GM21360 (cell line): ENCODE data around the gene NR2C2AP.
A peak's percentile ranks its signal among the peaks of the same experiment; 100 is the strongest.

Experiments
- ATAC-seq: cut with Tn5 transposase; IDR thresholded peaks from one replicate; pipeline ENCODE4 v1.9.1; 2021; ENCODE audit warnings: mild to moderate bottlenecking, moderate library complexity; ENCODE audit not compliant: unreplicated experiment

Gene NR2C2AP

DNA sequence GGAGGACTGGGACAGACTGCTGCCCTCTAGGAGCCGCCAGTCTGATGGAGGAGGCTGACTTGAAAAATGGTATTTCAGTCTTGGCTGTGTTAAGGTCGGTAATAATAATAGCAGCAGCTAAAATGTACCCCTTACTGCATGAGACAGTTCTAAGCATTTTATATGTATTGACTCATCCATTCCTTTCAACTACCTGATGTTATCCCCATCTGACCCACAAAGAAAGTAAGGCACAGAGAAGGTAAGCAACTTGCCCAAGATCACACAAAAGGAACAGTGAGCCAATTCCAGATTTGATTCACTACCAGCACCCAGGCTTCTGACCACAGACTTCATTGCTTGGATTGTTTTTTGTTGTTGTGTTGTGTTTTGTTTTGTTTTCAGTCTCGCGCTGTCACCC lies 12.6 kb upstream of the NR2C2AP start:
- ATAC-seq: no peak

DNA sequence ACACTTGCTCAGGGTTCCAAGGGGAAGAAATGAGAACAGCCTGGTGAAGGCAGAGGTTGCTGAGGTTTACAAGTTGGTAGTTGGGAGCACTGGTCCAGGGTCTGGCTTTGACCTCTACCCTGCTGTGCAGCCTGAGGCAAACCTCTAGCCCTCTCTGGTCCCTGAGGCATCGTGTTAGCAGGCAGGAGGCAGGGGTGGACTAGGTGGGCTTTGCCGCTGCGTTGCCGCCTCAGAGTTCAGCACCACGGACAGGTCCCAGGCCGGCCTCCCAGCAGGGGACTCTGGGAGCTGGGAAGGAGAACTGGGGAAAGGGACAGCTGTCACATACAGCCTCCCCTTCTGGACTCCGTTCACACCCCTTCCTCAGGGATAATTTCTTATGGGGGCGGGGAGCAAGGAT lies 11.7 kb upstream of the NR2C2AP start:
- ATAC-seq: no peak

DNA sequence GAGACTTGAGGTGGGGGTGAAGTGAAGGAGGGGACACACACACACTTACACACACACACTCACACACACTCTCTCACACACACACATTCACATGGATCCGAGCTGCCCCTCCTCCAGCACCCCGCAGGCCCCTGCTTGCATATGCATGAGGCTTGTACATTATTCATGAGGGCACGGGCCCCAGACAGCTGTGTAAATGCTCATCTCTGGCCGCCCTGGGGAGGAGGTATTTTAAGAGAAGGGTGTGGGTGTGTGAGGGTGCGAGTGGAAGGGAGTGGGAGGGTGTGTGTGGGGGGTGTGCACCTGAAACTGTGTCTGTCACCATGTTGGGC lies 10.9 kb upstream of the NR2C2AP start:
- no peak for ATAC-seq

DNA sequence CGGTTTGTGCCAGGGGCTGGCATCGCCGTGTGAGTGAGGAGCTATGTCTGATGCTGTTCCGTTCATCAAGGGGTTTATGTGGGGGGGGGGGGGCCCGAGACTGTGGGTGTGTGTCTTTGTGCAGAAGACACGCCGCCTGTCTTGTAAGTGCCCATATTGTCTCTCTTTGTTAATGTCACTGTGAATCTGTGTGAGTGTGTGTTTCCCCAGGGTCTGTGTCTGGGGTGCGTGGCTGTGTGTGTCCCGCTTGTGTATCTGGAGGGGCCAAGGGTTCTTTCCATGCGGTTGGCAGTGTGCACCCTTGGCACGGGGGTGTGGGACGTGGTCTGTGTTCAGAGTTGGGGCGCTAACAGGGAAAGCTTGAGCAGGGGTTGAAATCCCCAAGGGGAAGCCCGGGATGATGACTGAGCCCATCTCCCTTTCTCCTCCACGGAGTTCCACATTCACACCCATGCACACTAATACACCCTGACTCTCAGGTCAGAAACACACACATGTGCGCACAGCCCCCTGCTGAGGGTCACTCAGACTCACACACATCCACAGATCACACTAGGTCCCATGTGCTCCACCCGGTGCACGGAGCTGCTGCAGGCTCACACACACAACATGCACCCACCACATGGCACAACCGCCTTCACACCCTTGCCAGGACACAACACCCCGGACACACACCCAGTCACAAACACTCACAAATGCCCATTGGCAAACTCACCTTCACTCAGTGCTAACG lies 10.4 kb upstream of the NR2C2AP start:
- ATAC-seq: no peak

DNA sequence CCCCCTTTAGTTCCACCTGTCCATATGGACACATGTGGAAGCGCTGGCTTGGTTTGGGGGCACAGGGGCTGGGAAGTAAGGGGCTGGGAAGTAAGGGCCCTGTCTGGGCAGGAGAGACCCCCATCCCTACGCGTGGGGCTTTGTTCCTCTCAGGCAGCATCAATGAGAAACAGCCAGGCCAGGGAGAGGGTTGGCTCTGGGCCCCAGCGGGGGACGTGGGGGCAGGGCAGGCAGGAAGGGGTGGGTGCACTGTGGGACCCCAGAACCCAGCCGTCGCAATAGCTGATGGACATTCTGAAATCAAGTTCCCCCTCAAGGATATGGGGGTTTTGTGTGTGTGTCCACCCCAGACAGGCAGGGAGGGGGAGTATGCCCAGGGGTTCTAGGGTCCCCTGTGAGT lies 9.7 kb upstream of the NR2C2AP start:
- ATAC-seq: no peak

GRCh38 chr19:19211499-19212420 lies 8.5 kb upstream of the NR2C2AP start, which contains the start of gene NCAN:
Gene NCAN (plus strand): TSS chr19:19211958. CDS start chr19:19216954, 4,996 bp downstream.
- ATAC-seq: no peak

GRCh38 chr19:19209372-19209771 lies 6.2 kb upstream of the NR2C2AP start:
- no peak for ATAC-seq

DNA sequence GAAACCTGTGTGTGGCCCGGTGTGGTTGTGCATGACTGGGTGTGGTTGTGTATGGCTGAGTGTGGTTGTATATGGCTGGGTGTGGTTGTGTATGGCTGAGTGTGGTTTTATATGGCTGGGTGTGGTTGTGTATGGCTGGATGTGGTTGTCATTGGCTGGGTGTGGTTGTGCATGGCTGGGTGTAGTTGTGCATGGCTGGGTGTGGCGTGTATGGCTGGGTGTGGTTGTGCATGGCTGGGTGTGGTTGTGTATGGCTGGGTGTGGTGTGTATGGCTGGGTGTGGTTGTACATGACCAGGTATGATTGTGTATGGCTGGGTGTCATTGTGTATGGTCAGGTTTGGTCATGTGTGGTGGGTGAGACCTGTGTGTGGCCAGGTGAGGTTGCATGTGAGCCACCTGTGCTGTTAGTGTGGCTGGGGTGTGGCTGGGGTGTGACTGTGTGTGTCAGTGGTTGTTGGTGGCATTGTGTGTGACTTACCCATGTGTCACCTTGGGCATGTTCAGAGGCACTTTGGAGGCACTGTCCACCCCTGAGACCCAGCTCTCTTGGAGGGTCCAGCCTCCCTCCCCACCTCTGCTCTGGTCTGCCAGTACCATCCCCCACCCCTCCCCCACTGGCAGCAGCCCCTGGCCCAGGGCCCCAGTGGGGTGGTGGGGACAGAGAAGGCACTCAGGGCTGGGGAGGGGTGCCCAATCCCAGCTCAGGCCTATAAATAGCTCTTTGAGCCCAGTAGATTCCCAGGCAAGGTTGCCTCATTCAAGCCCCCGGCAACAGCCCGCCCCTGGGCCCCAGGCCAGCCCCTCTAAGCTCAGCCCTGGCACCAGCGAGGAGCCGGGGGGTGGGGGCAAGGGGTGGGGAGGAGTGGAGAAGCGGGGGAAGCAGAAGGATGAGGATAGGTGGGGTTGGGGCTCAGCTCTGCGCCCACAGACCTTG lies 4.7 kb upstream of the NR2C2AP start:
- no peak for ATAC-seq

GRCh38 chr19:19206938-19207337 lies 3.7 kb upstream of the NR2C2AP start:
- no peak for ATAC-seq

DNA sequence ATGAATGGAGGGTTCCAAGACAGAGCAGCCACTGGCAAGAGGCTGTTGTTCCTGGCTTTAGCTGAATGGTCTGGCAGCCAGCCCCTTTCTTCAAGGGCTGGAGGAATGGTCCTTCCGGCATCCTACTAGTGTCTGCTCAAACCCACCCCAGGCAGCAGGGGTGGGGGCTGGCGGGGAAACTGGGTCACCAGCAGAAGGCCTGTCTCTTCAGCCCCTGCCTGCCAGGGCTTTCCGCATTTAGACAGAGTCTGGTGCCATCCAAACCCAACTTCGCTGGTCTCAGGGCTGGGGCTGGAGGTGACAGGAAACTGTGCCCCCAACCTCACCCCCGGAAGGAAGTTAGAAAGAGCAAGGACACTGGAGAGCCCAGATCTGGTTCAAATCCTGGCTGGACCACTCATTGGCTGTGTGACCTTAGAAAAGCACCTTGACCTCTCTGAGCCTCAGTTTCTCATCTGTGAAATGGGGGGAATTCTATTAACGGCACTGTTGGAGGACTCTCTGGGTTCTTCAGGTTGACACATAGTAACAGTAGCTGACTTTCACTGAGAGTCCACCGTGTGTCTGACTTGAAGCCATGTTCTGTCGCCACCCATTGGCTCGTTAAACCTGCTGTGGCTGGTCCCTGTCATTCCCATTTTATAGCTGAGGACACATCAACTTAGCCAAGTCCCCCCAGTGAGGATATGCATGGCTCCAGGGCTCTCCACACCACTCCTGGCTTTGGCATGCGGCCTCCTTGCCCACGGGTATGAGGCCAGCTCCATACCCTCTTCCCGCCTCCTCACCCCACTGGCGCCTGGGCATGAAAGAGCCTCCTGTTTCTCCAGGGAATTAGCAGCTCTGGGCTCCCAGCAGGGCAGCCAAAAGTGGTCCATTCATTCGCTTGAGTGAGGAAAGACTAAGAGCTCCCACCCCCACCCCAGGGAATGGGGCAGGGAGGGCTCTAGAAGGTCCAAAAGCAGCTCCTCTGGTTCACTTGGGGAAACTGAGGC lies 2.5 kb upstream of the NR2C2AP start:
- ATAC-seq: no peak

DNA sequence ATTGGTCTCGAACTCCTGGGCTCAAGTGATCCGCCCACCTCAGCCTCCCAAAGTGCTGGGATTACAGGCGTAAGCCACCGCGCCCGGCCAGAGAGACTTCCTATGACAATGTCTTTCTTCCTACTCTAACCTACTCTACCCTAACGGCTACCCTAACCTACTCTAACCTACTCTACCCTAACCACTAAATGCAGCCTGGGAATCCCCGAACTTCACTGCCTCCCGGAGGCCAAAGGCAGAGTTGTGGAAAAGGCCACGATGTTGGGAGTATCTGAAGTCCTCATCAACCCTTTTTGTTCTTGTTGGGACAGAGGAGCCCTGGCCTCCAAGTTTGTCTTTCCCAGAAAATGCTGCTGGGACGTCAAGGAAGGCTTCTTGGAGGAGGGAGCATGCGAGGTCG lies 967 bp upstream of the NR2C2AP start:
- no peak for ATAC-seq

DNA sequence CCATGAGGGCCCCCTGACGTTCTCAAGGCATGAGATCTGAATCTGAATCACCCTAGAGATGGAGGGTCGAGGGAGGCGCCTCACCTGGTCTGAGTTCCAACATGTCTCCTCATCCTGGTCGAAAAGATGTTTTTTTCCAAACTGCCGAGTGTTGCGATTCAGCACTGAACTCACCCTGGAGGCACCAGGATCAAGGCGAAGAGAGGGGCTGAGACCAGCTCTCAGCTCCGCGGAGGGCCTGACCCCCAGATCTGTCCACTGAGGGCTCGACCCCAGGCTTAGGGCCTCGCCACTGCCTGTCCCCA lies 555 bp downstream of the NR2C2AP start:
- peak; percentile 12 for ATAC-seq

DNA sequence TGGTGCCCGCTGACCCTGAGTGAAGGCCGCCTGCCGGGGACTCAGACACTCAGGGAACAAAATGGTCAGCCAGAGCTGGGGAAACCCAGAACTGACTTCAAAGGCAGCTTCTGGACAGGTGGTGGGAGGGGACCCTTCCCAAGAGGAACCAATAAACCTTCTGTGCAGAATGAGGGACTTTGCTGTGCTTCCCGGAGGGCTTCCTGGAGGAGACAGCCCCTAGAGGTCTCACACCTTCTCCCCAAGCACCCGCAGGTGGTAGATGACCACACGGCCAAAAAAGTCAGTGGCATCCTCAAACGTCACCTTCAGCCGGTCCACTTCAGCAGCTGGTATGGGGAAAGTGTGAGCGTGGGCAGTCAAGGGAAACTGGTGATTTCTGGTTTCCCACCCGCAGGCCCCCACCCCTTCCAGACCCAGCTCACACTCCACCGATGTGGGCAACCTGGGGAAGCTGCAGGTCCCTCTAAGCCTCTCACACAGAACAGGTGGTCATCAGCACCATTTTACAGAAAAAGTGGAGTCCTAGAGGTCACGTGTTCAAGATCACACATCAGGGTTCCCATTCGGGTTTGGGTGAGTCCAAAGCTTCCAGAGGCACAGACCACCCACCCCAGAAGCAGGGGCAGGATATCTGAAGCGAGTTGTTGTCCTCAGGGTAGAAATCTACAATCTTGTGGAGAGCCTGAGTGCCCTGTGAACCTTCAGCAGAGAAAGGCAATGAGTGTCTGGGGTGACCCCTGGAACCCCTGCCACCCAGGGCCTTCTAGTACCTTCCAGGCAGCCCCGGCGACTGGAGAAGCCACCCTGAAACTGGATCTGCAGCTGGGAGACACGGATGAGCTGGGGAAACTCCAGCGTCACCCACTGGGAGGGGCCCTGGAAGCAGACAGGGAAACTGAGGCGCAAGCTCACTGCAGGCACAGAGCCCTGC lies 1.2 kb downstream of the NR2C2AP start:
- ATAC-seq: no peak

GRCh38 chr19:19193926-19194325 lies 9.3 kb downstream of the NR2C2AP start:
- ATAC-seq: no peak

- no peak for ATAC-seq
These were observed 10.2 kb downstream of the NR2C2AP start for GRCh38 chr19:19192910-19193423.

GRCh38 chr19:19192078-19192882 lies 10.9 kb downstream of the NR2C2AP start, which contains the start of the genes BORCS8 and RFXANK:
Gene BORCS8 (minus strand): TSS chr19:19192152. CDS start chr19:19192117, 35 bp downstream.
Gene RFXANK (plus strand): TSS chr19:19192258. CDS start chr19:19193947, 1,689 bp downstream.
- peak; percentile 87 for ATAC-seq

DNA sequence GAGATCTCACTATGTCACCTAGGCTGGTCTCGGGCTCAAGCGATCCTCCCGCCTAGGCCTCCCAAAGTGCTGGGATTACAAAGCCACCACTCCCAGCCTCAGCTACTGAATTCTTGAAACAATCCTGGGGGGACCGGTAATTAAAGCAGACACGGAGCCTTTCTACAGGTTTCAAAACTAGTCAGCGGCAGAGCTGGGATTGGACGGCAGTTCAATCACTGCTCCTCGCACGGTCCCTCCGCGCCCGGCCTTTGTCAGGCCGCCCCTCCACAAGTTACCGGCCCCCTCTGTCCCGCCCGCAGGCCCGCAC lies 11.5 kb downstream of the NR2C2AP start:
- no peak for ATAC-seq

GRCh38 chr19:19186742-19187141 lies 16.5 kb downstream of the NR2C2AP start:
- ATAC-seq: no peak
